GM12875 (cell line): ENCODE results near the gene SHMT2.

Experiments used
- H3K4me3 ChIP-seq: one replicate; pipeline ENCODE4 v1.5.1; 2011; ENCODE audit warnings: low read depth, low read length, control low read depth
- CTCF ChIP-seq: IDR thresholded peaks from 2 replicates; pipeline ENCODE4 v1.5.1; 2011; ENCODE audit warnings: low read depth, mild to moderate bottlenecking, control low read depth, inconsistent platforms, low read length, moderate library complexity, borderline replicate concordance; ENCODE audit not compliant: insufficient read depth

The SHMT2 gene

GRCh38 chr12:57258977-57259970, 29.8 kb downstream of the SHMT2 start:
- no peak for TF ChIP-seq CTCF
- H3K4me3 ChIP-seq, result no peak overlapping the region

- no peak for TF ChIP-seq CTCF
- no peak overlapping the region for H3K4me3 ChIP-seq
Observed at GRCh38 chr12:57260366-57260765, 30.9 kb downstream of the SHMT2 start.

- H3K4me3 ChIP-seq, result no peak overlapping the region
- TF ChIP-seq CTCF, result no peak
Observed at GRCh38 chr12:57261428-57261865, 31.9 kb downstream of the SHMT2 start.

GRCh38 chr12:57262126-57262822, 32.8 kb downstream of the SHMT2 start:
- no peak for TF ChIP-seq CTCF
- no peak overlapping the region for H3K4me3 ChIP-seq

- H3K4me3 ChIP-seq, result no peak overlapping the region
- no peak for TF ChIP-seq CTCF
Observed at GRCh38 chr12:57263096-57263495, 33.6 kb downstream of the SHMT2 start.

- no peak overlapping the region for H3K4me3 ChIP-seq
- no peak for TF ChIP-seq CTCF
Observed at GRCh38 chr12:57266681-57267080, 37.2 kb downstream of the SHMT2 start.
